GM12878 (cell line): ENCODE results near the gene SLC12A2.

Experiments
- JUNB ChIP-seq: IDR thresholded peaks from 2 replicates; pipeline ENCODE4 v1.6.1; 2016; ENCODE audit warnings: antibody characterized with exemption, mild to moderate bottlenecking
- PML ChIP-seq: IDR thresholded peaks from 2 replicates; pipeline ENCODE4 v1.6.1; 2012; ENCODE audit warnings: low read length, inconsistent platforms
- RAD21 ChIP-seq: IDR thresholded peaks from 2 replicates; pipeline ENCODE4 v1.6.1; 2011; ENCODE audit warnings: mild to moderate bottlenecking, low read depth, low read length, moderate library complexity; ENCODE audit not compliant: insufficient read depth

DNA sequence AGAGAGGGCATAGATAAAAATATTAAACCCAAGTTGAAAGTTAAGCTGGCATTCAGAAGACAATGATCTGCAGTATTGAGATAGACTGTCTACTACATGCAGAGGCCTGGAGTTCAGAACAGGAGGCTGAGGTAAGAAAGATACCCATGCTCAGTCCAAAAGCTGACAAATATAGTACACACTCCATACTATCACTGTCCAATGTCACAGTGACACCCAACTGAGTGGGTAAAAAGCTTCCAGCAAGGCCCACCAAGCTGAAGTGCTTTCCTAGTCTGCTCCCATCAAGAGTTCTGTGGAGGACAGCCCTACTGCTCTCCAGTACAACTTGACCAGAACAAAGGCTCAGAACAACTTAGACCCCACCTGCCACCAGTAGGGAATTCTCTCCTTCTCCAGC is 124.9 kb downstream of the SLC12A2 start:
- TF ChIP-seq RAD21 (no peak), JUNB (no peak), PML (no peak)
